ENCODE results near the gene OTUD3.

GRCh38 chr1:19892129-19892528, 9.9 kb downstream of the OTUD3 start:
- TF ChIP-seq CTCF (conservative IDR thresholded peaks at IDR 0.05; ENCODE audit: low read length) (no peak), EZH2phosphoT487 (IDR thresholded peaks at IDR 0.05; ENCODE audit: borderline replicate concordance) (no peak)

Measured in Loucy (cell line).